H1 (cell line): ENCODE measurements around the gene MYH9. TPM values are rescaled to one million over a fixed set of nuclear protein-coding genes. Genes with fewer than 3 reads are reported as not detected.

Source experiments
- CTCF ChIA-PET: fragments of 300-600 bp; sonication (Branson Sonifier 250); formaldehyde crosslinking; loops from one replicate; lab custom pipeline; 2021; ENCODE audit not compliant: partially characterized antibody; lab: Charles Lee
- POLR2A ChIA-PET: fragments of 300-600 bp; sonication (Branson Sonifier 250); formaldehyde crosslinking; loops from one replicate; lab custom pipeline; 2021; ENCODE audit warnings: inconsistent platforms; ENCODE audit not compliant: partially characterized antibody; lab: Charles Lee
- DNase-seq, 2 experiments: peaks; one replicate each; pipeline versions ENCODE4 v3.0.0 to v3.0.0-alpha.2; 2010 to 2022; ENCODE audit warnings: low spot score in 2 of 2, low read depth in 1 of 2, mixed read lengths in 1 of 2
- FAIRE-seq: peaks from 2 replicates; lab custom pipeline; 2011; peaks lifted over from hg19 to GRCh38; lab: Jason Lieb, UNC
- H2AFZ ChIP-seq: 2 replicates; pipeline ENCODE4 v1.8.1; 2012; ENCODE audit warnings: low read length, inconsistent platforms
- H2AK5ac ChIP-seq: 2 replicates; pipeline ENCODE4 v1.6.1; 2013; ENCODE audit warnings: low read depth, low read length
- H2BK120ac ChIP-seq: replicated peaks from 2 replicates; pipeline ENCODE3; 2013; ENCODE audit warnings: low read depth, low read length, inconsistent platforms
- H2BK12ac ChIP-seq: 2 replicates; pipeline ENCODE4 v1.6.1; 2013; ENCODE audit warnings: low read depth, low read length
- H2BK15ac ChIP-seq: 2 replicates; pipeline ENCODE4 v1.6.1; 2013; ENCODE audit warnings: low read length
- H2BK20ac ChIP-seq: 2 replicates; pipeline ENCODE4 v1.6.1; 2013; ENCODE audit warnings: low read length
- H2BK5ac ChIP-seq: 2 replicates; pipeline ENCODE4 v1.6.1; 2013; ENCODE audit warnings: low read depth, low read length
- H3K14ac ChIP-seq: 2 replicates; pipeline ENCODE4 v1.6.1; 2013; ENCODE audit warnings: inconsistent platforms; ENCODE audit not compliant: insufficient read length
- H3K18ac ChIP-seq: 2 replicates; pipeline ENCODE4 v1.6.1; 2013; ENCODE audit warnings: low read length; ENCODE audit errors: extremely low read depth
- H3K23ac ChIP-seq: 2 replicates; pipeline ENCODE4 v1.6.1; 2013; ENCODE audit warnings: inconsistent platforms; ENCODE audit not compliant: insufficient read length
- H3K23me2 ChIP-seq: 2 replicates; pipeline ENCODE4 v1.6.1; 2013; ENCODE audit warnings: low read depth, low read length
- H3K27ac ChIP-seq: 2 replicates; pipeline ENCODE4 v1.6.1; 2011; ENCODE audit warnings: low read depth, low read length, inconsistent platforms
- H3K27me3 ChIP-seq, 4 experiments: replicated peaks in 1 of 4; 1 replicate in 1 of 4; 2 replicates in 3 of 4; pipeline versions ENCODE4 v1.6.1 to v1.8.1; 2011 to 2013; ENCODE audit warnings: low read length in 3 of 4, mild to moderate bottlenecking in 3 of 4, inconsistent platforms in 2 of 4, mixed read lengths in 2 of 4, moderate library complexity in 1 of 4; ENCODE audit not compliant: control insufficient read depth in 3 of 4, insufficient read depth in 3 of 4; ENCODE audit errors: extremely low read depth in 1 of 4
- H3K36me3 ChIP-seq, 4 experiments: 2 replicates each; pipeline versions ENCODE4 v1.6.1 to v1.8.1; 2011 to 2013; ENCODE audit warnings: mild to moderate bottlenecking in 4 of 4, low read length in 3 of 4, moderate library complexity in 2 of 4, control low read depth in 1 of 4, inconsistent platforms in 1 of 4; ENCODE audit not compliant: insufficient read depth in 4 of 4, control insufficient read depth in 2 of 4
- H3K4ac ChIP-seq: replicated peaks from 2 replicates; pipeline ENCODE3; 2013; ENCODE audit warnings: low read length, low read depth, mixed read lengths, inconsistent platforms; ENCODE audit not compliant: insufficient read length
- H3K4me1 ChIP-seq, 4 experiments: replicated peaks in 1 of 4; 1 replicate in 1 of 4; 2 replicates in 3 of 4; pipeline versions ENCODE4 v1.6.1 to v1.8.1; 2011 to 2013; ENCODE audit warnings: low read length in 3 of 4, inconsistent platforms in 2 of 4, mixed read lengths in 1 of 4; ENCODE audit not compliant: insufficient read depth in 4 of 4, control insufficient read depth in 3 of 4
- H3K4me2 ChIP-seq, 2 experiments: 2 replicates each; pipeline versions ENCODE4 v1.6.1 to v1.8.1; 2011 to 2013; ENCODE audit warnings: low read depth in 2 of 2, low read length in 2 of 2, control low read depth in 1 of 2, inconsistent platforms in 1 of 2, mild to moderate bottlenecking in 1 of 2; ENCODE audit not compliant: insufficient read depth in 1 of 2
- H3K4me3 ChIP-seq, 4 experiments: fragments of 200-600, 300-600 bp in 1 of 4; sonication (generic), shearing (Covaris generic), sonication (Bioruptor Twin) in 1 of 4; 2 replicates each; pipeline versions ENCODE4 v1.5.1 to v1.8.1; 2011 to 2016; ENCODE audit warnings: low read length in 4 of 4, low read depth in 3 of 4, control low read depth in 2 of 4, inconsistent platforms in 2 of 4, mild to moderate bottlenecking in 2 of 4, mixed read lengths in 1 of 4, moderate library complexity in 1 of 4; ENCODE audit not compliant: insufficient read depth in 2 of 4; ENCODE audit errors: extremely low read depth in 1 of 4
- H3K56ac ChIP-seq: replicated peaks from 2 replicates; pipeline ENCODE3; 2013; ENCODE audit warnings: low read depth, mild to moderate bottlenecking, mixed read lengths, low read length, inconsistent platforms; ENCODE audit not compliant: insufficient read length
- H3K79me1 ChIP-seq: 2 replicates; pipeline ENCODE4 v1.6.1; 2013; ENCODE audit warnings: low read depth, low read length, control low read depth
- H3K79me2 ChIP-seq, 2 experiments: 2 replicates each; pipeline versions ENCODE4 v1.6.1 to v1.8.1; 2012 to 2013; ENCODE audit warnings: low read length in 2 of 2, mild to moderate bottlenecking in 2 of 2, inconsistent platforms in 1 of 2; ENCODE audit not compliant: insufficient read depth in 2 of 2, control insufficient read depth in 1 of 2
- H3K9ac ChIP-seq, 4 experiments: replicated peaks in 1 of 4; 1 replicate in 1 of 4; 2 replicates in 3 of 4; pipeline versions ENCODE4 v1.6.1 to v1.8.1; 2011 to 2013; ENCODE audit warnings: low read depth in 3 of 4, low read length in 3 of 4, control low read depth in 2 of 4, mild to moderate bottlenecking in 2 of 4, moderate library complexity in 2 of 4, inconsistent platforms in 1 of 4; ENCODE audit errors: extremely low read depth in 1 of 4
- H3K9me3 ChIP-seq, 2 experiments: 2 replicates each; pipeline versions ENCODE4 v1.6.1 to v1.8.1; 2012 to 2013; ENCODE audit warnings: mild to moderate bottlenecking in 2 of 2, moderate library complexity in 2 of 2, control low read depth in 1 of 2, inconsistent platforms in 1 of 2, low read depth in 1 of 2, low read length in 1 of 2, mixed read lengths in 1 of 2; ENCODE audit not compliant: insufficient read depth in 2 of 2
- H4K20me1 ChIP-seq, 2 experiments: replicated peaks in 1 of 2; 2 replicates each; pipeline versions ENCODE3 to v1.8.1; 2011 to 2013; ENCODE audit warnings: inconsistent platforms in 2 of 2, low read length in 2 of 2, mild to moderate bottlenecking in 1 of 2; ENCODE audit not compliant: insufficient read depth in 2 of 2, control insufficient read depth in 1 of 2
- H4K5ac ChIP-seq: 2 replicates; pipeline ENCODE4 v1.6.1; 2013; ENCODE audit warnings: low read length, low read depth, mixed read lengths, inconsistent platforms; ENCODE audit not compliant: insufficient read length
- H4K8ac ChIP-seq: 2 replicates; pipeline ENCODE4 v1.8.0; 2013; ENCODE audit warnings: mild to moderate bottlenecking, moderate library complexity, low read length, inconsistent platforms; ENCODE audit not compliant: insufficient read depth; ENCODE audit errors: extremely low read depth
- H4K91ac ChIP-seq: replicated peaks from 2 replicates; pipeline ENCODE3; 2013; ENCODE audit warnings: low read length, mixed read lengths, inconsistent platforms; ENCODE audit not compliant: insufficient read length
- BRCA1 ChIP-seq: IDR thresholded peaks from 2 replicates; pipeline ENCODE4 v1.6.1; 2012; ENCODE audit warnings: low read depth, low read length, improper control_type of control experiment
- CHD2 ChIP-seq: IDR thresholded peaks from 2 replicates; pipeline ENCODE4 v1.6.1; 2012; ENCODE audit warnings: low read length, improper control_type of control experiment
- CREB1 ChIP-seq: IDR thresholded peaks from 2 replicates; pipeline ENCODE4 v1.6.1; 2012; ENCODE audit warnings: inconsistent platforms
- SP1 ChIP-seq: IDR thresholded peaks from 2 replicates; pipeline ENCODE4 v1.6.1; 2011; ENCODE audit warnings: low read depth, low read length
- SP4 ChIP-seq: IDR thresholded peaks from 2 replicates; pipeline ENCODE4 v1.6.1; 2012; ENCODE audit warnings: low read length, inconsistent platforms
- SUZ12 ChIP-seq: fragments of 200-600 bp; sonication (generic); IDR thresholded peaks from 2 replicates; pipeline ENCODE4 v1.6.1; 2012; ENCODE audit warnings: mild to moderate bottlenecking, inconsistent platforms, low read length, moderate library complexity, mixed read lengths
- TEAD4 ChIP-seq: IDR thresholded peaks from 2 replicates; pipeline ENCODE4 v1.6.1; 2012; ENCODE audit warnings: low read depth, low read length, inconsistent platforms, mixed read lengths
- WGBS, 2 experiments: shearing (Covaris generic) in 1 of 2; methylation state at CpG; one replicate each; pipeline versions ENCODE4 v1.1.6 to v1.1.7; 2013 to 2015; ENCODE audit warnings: low lambda C conversion rate in 2 of 2, mixed read lengths in 2 of 2, inconsistent platforms in 1 of 2, low coverage in 1 of 2, missing lambda C conversion rate in 1 of 2; ENCODE audit not compliant: insufficient replicate concordance in 2 of 2, insufficient coverage in 1 of 2, insufficient read length in 1 of 2; ENCODE audit errors: extremely low coverage in 1 of 2, missing lambda C conversion rate in 1 of 2; 5-methylcytosine and 5-hydroxymethylcytosine counted together
- polyA plus RNA-seq, 7 experiments: library from polyadenylated mRNA; depleted of rRNA in 3 of 7; stranded (reverse) in 5 of 7; unstranded in 2 of 7; fragments of >200 nt in 5 of 7; fragments of 200-250 nt in 2 of 7; gene quantifications; 1 replicate in 5 of 7; 2 replicates in 1 of 7; 4 replicates in 1 of 7; pipeline versions ENCODE4 v1.2.1 to v1.2.3, GENCODE V29; 2011 to 2013; ENCODE audit warnings: missing spikeins in 2 of 7, mixed read lengths in 2 of 7
- total RNA-seq: library from RNA; stranded (reverse); fragmentation: NEBNext Ultra II Directional; extraction: Animal tissue kit (Norgen Biotek cat#: 25700); gene quantifications from 2 replicates; pipeline ENCODE4 v1.2.1, GENCODE V29; 2021
- TF ChIP-seq, protein P1 (sequence below): IDR thresholded peaks from 2 replicates; pipeline ENCODE4 v1.6.1; 2012; ENCODE audit warnings: inconsistent platforms
- TF ChIP-seq, protein P2 (sequence below): IDR thresholded peaks from 2 replicates; pipeline ENCODE4 v1.6.1; 2012; ENCODE audit warnings: low read length, inconsistent platforms
- TF ChIP-seq, protein P3 (sequence below): IDR thresholded peaks from 2 replicates; pipeline ENCODE4 v1.6.1; 2011; ENCODE audit warnings: low read length, improper control_type of control experiment

MYH9 gene
- total and polyA plus RNA-seq, 2 of the 8 experiments (the other 6 are each of a cell fraction or from before 2014, with no cell fraction given), result 24.9 to 322 TPM

DNA sequence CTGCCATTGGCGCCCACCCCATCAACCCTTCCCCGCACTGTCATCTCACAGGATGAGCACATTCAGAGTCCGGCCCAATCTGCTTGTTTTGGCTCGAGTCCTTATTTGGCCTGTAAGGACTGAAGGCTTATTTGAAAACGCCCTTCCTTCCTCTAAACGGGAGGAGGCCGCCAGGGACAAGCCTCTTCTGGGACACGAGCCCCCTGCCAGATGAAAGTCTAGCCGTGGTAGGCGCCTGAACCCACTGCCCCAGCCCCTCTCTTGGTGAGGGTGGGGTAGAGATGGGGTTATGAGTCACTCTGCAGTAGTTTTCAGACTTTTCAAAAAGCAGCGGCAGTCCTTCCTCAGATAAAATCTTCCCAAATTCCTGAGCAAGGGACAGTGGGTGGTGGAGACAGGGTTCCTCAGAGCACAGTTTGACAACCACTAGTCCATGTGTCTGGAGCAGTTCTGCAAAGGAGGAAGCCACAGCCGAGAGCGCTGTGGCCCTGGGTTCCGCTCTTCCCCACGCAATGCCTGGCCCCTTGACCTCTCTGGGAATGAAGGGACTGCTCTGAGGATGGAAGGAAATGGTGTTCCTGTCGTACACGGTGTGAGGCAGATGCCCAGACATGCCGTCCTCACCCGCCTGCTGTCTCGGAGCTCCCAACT lies 57.0 kb downstream of the MYH9 start:
- Histone ChIP-seq H4K91ac (peak overlapping the region; percentile 81), H3K56ac (no peak overlapping the region), H3K36me3 (peaks cover 8 to 26% (median 15%) of the 10 kb centered on the region in 4 experiments; a peak in 6 of 8 replicates), H3K4me1 (peaks cover 9 to 46% (median 31%) of the 10 kb centered on the region in 4 experiments), H2AK5ac (peak overlapping the region; percentile 100; the same call in 1 of the 2 replicates), H2BK12ac (peak overlapping the region; percentile 100), H2BK120ac (no peak overlapping the region), H3K23me2 (no peaks in the 10 kb centered on the region), H3K4me3 (no peak overlapping the region), H3K14ac (no peak overlapping the region), H3K9ac (peak overlapping the region in 3 of 4 experiments; percentile 0 to 45 (median 2); a peak in 3 of 7 replicates), H2BK15ac (peak overlapping the region; percentile 74; the same call in 1 of the 2 replicates), H2BK5ac (peak overlapping the region; percentile 98), H3K23ac (no peak overlapping the region), H3K27me3 (no peaks in the 10 kb centered on the region), H3K79me1 (peaks cover 13% of the 10 kb centered on the region), H3K79me2 (peaks cover 0 to 92% of the 10 kb centered on the region in 2 experiments; a peak in 2 of 4 replicates), H4K5ac (no peak overlapping the region), H3K4ac (peak overlapping the region; percentile 82), H3K9me3 (no peaks in the 10 kb centered on the region), H4K20me1 (peaks cover 4 to 34% of the 10 kb centered on the region in 2 experiments), H3K18ac (peak overlapping the region; percentile 41; the same call in 1 of the 2 replicates), H3K27ac (peak overlapping the region; percentile 98), H2AFZ (no peak overlapping the region), H3K4me2 (no peak overlapping the region; a peak in 1 of 4 replicates), H2BK20ac (peak overlapping the region; percentile 8; the same call in 1 of the 2 replicates), H4K8ac (peak overlapping the region; percentile 86; the same call in 1 of the 2 replicates)
- ChIA-PET POLR2A (interaction anchor here (0.8 to 3.8 kb wide), 21 partner anchors 8 to 151 kb away, joined by 3 to 24 read pairs (median 5); partner anchors contain the start of genes MYH9 and TXN2), CTCF (interaction anchor here (0.8 to 6.0 kb wide), 6 partner anchors 16 to 156 kb away, joined by 3 to 33 read pairs (median 3); no protein-coding TSS in a partner anchor)
- no peak for FAIRE-seq
- 83% methylated on average over 20 of the region's 20 CpGs; no CpG with 5 or more reads in 1 of the 2 experiments for WGBS, 2 experiments
- no peak for DNase-seq
- TF ChIP-seq BRCA1 (no peak), CHD2 (no peak), SP1 (no peak), SUZ12 (no peak), TEAD4 (no peak), SP4 (no peak), CREB1 (no peak)
- TF ChIP-seq, protein P1, sequence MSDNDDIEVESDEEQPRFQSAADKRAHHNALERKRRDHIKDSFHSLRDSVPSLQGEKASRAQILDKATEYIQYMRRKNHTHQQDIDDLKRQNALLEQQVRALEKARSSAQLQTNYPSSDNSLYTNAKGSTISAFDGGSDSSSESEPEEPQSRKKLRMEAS, result no peak
- TF ChIP-seq, protein P2, sequence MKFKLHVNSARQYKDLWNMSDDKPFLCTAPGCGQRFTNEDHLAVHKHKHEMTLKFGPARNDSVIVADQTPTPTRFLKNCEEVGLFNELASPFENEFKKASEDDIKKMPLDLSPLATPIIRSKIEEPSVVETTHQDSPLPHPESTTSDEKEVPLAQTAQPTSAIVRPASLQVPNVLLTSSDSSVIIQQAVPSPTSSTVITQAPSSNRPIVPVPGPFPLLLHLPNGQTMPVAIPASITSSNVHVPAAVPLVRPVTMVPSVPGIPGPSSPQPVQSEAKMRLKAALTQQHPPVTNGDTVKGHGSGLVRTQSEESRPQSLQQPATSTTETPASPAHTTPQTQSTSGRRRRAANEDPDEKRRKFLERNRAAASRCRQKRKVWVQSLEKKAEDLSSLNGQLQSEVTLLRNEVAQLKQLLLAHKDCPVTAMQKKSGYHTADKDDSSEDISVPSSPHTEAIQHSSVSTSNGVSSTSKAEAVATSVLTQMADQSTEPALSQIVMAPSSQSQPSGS, result no peak
- TF ChIP-seq, protein P3, sequence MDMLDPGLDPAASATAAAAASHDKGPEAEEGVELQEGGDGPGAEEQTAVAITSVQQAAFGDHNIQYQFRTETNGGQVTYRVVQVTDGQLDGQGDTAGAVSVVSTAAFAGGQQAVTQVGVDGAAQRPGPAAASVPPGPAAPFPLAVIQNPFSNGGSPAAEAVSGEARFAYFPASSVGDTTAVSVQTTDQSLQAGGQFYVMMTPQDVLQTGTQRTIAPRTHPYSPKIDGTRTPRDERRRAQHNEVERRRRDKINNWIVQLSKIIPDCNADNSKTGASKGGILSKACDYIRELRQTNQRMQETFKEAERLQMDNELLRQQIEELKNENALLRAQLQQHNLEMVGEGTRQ, result no peak
